Fibroblast of lung (primary cell): ENCODE results near the gene RANBP3. TPM values are rescaled to one million over a fixed set of nuclear protein-coding genes. Genes with fewer than 3 reads are reported as not detected.

ENCODE experiments used
- DNase-seq, 2 donors: peaks; one replicate each; pipeline versions ENCODE4 v3.0.0 to v3.0.0-alpha.2; 2010; ENCODE audit warnings: low read depth in 2 of 2
- H2AFZ ChIP-seq: 2 replicates; pipeline ENCODE4 v1.5.1; 2012; ENCODE audit warnings: low read length, control low read depth, inconsistent platforms
- H3K27ac ChIP-seq: 2 replicates; pipeline ENCODE4 v1.5.1; 2011; ENCODE audit warnings: low read length, control low read depth; ENCODE audit not compliant: insufficient read depth
- H3K27me3 ChIP-seq: 2 replicates; pipeline ENCODE4 v1.5.1; 2011; ENCODE audit warnings: mild to moderate bottlenecking, low read length; ENCODE audit not compliant: control insufficient read depth, insufficient read depth
- H3K36me3 ChIP-seq: 2 replicates; pipeline ENCODE4 v1.5.1; 2011; ENCODE audit warnings: low read length; ENCODE audit not compliant: control insufficient read depth, insufficient read depth
- H3K4me1 ChIP-seq: 2 replicates; pipeline ENCODE4 v1.5.1; 2011; ENCODE audit warnings: low read length; ENCODE audit not compliant: control insufficient read depth, insufficient read depth; ENCODE audit errors: extremely low read depth
- H3K4me2 ChIP-seq: 2 replicates; pipeline ENCODE4 v1.5.1; 2011; ENCODE audit warnings: low read length, control low read depth; ENCODE audit not compliant: insufficient read depth; ENCODE audit errors: extremely low read depth
- H3K4me3 ChIP-seq, 4 experiments: fragments of 200-600 bp in 1 of 4; sonication (generic) in 1 of 4; replicated peaks in 1 of 4; 2 replicates each; pipeline ENCODE4 v1.5.1; 2011 to 2016; ENCODE audit warnings: low read length in 4 of 4, low read depth in 3 of 4, mild to moderate bottlenecking in 3 of 4, control low read depth in 2 of 4, inconsistent platforms in 1 of 4, mixed read lengths in 1 of 4; ENCODE audit not compliant: insufficient read depth in 1 of 4; ENCODE audit errors: control extremely low read depth in 1 of 4
- H3K79me2 ChIP-seq: 2 replicates; pipeline ENCODE4 v1.5.1; 2012; ENCODE audit warnings: mild to moderate bottlenecking, low read length, inconsistent platforms; ENCODE audit not compliant: control insufficient read depth, insufficient read depth
- H3K9ac ChIP-seq: 2 replicates; pipeline ENCODE4 v1.5.1; 2011; ENCODE audit warnings: mild to moderate bottlenecking, low read length, control low read depth; ENCODE audit not compliant: insufficient read depth
- H3K9me3 ChIP-seq: 2 replicates; pipeline ENCODE4 v1.5.1; 2012; ENCODE audit warnings: low read depth, low read length; ENCODE audit not compliant: control insufficient read depth, insufficient read depth
- H4K20me1 ChIP-seq: 2 replicates; pipeline ENCODE4 v1.5.1; 2011; ENCODE audit warnings: low read length; ENCODE audit not compliant: control insufficient read depth, insufficient read depth; ENCODE audit errors: extremely low read depth
- EZH2 ChIP-seq: IDR thresholded peaks from 2 replicates; pipeline ENCODE4 v1.5.1; 2012; ENCODE audit warnings: low read length, control low read depth, mild to moderate bottlenecking; ENCODE audit errors: missing control alignments
- polyA plus RNA-seq, 2 donors: library from polyadenylated mRNA; depleted of rRNA in 1 of 2; stranded (reverse) in 1 of 2; unstranded in 1 of 2; fragments of >200 nt; gene quantifications; 2 replicates each; pipeline ENCODE4 v1.2.1, GENCODE V29; 2011 to 2012; ENCODE audit warnings: missing spikeins in 1 of 2
- total RNA-seq: library from RNA; depleted of rRNA; stranded (reverse); fragments of >200 nt; gene quantifications from 2 replicates; pipeline ENCODE4 v1.2.1, GENCODE V29; 2014
- TF ChIP-seq, protein P1 (sequence below), 2 donors: IDR thresholded peaks in 1 of 2; conservative IDR thresholded peaks in 1 of 2; 1 replicate in 1 of 2; 2 replicates in 1 of 2; pipeline ENCODE4 v1.5.1; 2011 to 2012; ENCODE audit warnings: low read length in 2 of 2, control low read depth in 1 of 2, inconsistent platforms in 1 of 2, low read depth in 1 of 2, mild to moderate bottlenecking in 1 of 2

Gene RANBP3
- total and polyA plus RNA-seq, 2 donors (not counting 1 experiment from before 2014, with no cell fraction given): 39.8 to 59.4 TPM

DNA sequence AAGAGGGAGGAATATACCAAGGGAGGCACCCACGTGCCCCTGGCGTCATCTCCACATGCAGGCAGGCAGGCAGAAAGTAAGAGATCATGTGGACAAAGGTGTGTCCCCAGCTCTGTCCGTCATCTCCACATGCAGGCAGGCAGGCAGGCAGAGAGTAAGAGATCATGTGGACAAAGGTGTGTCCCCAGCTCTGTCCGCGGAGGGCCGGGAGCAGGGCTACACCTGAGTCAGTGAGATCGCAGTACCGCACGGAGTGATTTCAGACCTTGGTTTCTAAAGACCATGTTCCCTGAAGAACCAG, 41.7 kb downstream of the RANBP3 start:
- H2AFZ ChIP-seq: no peak overlapping the region
- H4K20me1 ChIP-seq: no peaks in the 10 kb centered on the region
- H3K27ac ChIP-seq: peak overlapping the region; percentile 82
- no peaks in the 10 kb centered on the region for H3K9me3 ChIP-seq
- no peaks in the 10 kb centered on the region for H3K27me3 ChIP-seq
- no peak overlapping the region for H3K4me3 ChIP-seq
- no peak for TF ChIP-seq EZH2
- TF ChIP-seq, protein P1, sequence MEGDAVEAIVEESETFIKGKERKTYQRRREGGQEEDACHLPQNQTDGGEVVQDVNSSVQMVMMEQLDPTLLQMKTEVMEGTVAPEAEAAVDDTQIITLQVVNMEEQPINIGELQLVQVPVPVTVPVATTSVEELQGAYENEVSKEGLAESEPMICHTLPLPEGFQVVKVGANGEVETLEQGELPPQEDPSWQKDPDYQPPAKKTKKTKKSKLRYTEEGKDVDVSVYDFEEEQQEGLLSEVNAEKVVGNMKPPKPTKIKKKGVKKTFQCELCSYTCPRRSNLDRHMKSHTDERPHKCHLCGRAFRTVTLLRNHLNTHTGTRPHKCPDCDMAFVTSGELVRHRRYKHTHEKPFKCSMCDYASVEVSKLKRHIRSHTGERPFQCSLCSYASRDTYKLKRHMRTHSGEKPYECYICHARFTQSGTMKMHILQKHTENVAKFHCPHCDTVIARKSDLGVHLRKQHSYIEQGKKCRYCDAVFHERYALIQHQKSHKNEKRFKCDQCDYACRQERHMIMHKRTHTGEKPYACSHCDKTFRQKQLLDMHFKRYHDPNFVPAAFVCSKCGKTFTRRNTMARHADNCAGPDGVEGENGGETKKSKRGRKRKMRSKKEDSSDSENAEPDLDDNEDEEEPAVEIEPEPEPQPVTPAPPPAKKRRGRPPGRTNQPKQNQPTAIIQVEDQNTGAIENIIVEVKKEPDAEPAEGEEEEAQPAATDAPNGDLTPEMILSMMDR (conservative IDR thresholded peaks at IDR 0.05 in 1 of 2, IDR thresholded peaks at IDR 0.05 in 1 of 2; ENCODE audit: low read depth in 1 of 2, low read length in 2 of 2): no peak
- peaks cover 28% of the 10 kb centered on the region for H3K4me1 ChIP-seq
- H3K9ac ChIP-seq: no peak overlapping the region
- H3K79me2 ChIP-seq: peaks cover 14% of the 10 kb centered on the region
- DNase-seq: no peak
- peaks cover 11% of the 10 kb centered on the region for H3K36me3 ChIP-seq
- H3K4me2 ChIP-seq: no peak overlapping the region

DNA sequence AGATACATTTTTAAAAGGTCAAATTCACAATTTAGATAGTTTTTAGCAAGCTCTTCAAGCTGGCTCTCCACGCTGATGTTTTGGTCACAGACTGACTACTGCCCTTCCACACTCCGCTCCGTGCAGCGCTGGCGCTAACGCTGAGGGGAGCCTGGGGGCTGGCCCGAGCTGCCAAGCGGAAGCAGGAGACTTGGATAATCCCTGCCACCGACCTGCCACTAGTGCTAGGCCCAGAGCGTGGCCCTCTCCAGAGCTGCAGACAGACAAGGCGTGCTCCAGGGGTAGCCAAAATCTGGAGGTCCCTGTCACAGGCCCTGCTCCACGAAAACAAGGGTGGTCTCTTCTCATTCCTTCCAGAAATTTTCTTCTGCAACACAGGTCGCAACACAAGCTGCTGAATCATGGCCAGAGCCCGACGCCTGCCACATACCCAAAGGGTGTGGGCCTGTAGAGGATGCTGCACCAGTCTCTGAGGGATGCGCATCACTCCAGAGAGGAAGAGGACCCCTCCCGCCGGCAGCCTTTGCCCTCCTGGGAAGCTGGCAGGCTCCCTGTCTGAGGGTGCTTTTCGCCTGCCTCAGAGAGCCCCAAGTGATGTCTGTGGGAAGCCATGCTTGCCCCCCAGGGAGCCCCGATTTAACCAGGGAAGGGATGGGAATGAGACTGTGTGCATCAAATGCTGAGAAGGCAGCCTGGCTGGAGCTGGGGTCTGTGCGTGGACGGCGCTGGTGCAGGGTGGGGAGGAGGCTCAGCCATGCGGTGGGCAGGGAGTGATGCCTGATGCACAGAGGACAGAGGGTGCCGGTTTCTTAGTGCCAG, 42.3 kb downstream of the RANBP3 start:
- H3K4me3 ChIP-seq: peak overlapping the region in 2 of 4 experiments; percentile 11 to 25
- H4K20me1 ChIP-seq: no peaks in the 10 kb centered on the region
- no peaks in the 10 kb centered on the region for H3K9me3 ChIP-seq
- peak overlapping the region; percentile 18 for H3K4me2 ChIP-seq
- H3K9ac ChIP-seq: no peak overlapping the region
- H3K27ac ChIP-seq: peak overlapping the region; percentile 82
- no peaks in the 10 kb centered on the region for H3K27me3 ChIP-seq
- peaks cover 28% of the 10 kb centered on the region for H3K4me1 ChIP-seq
- H3K79me2 ChIP-seq: peaks cover 14% of the 10 kb centered on the region
- DNase-seq: no peak
- TF ChIP-seq, protein P1 (conservative IDR thresholded peaks at IDR 0.05 in 1 of 2, IDR thresholded peaks at IDR 0.05 in 1 of 2; ENCODE audit: low read depth in 1 of 2, low read length in 2 of 2): no peak
- no peak for TF ChIP-seq EZH2
- H2AFZ ChIP-seq: no peak overlapping the region
- peaks cover 11% of the 10 kb centered on the region for H3K36me3 ChIP-seq

DNA sequence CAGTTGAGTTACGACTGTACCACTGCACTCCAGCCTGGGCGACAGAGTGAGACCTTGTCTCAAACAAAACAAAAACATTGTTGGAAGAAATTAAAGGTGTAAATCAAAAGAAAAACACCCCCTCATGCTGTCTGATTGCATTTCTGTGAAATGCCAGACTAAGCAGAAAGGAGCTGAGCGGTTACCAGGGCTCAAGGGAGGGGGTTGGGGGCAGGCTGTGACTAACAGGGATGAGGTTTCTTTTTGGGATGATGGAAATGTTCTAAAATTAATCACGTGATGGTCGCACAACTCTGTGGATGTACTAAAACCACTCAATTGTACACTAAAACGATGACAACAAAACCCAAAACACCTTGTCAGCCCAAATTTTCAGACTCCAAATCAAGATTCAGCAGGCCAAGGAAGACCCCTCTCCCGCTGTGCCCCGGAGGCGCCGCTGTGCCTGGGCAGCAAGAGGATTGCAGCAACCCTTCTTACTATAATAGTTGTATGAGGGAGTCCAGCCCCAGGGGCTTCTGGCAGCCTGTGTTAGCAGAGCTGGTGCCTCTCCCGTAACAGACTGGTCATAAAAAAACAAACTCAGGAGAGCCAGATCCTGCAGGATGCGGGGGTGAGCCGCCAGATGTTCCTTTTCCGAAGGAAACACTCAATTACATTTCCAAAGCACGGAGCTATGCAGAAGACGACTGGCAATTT, 43.0 kb downstream of the RANBP3 start:
- Histone ChIP-seq H3K36me3 (peaks cover 13% of the 10 kb centered on the region), H3K9ac (no peak overlapping the region), H4K20me1 (no peaks in the 10 kb centered on the region), H2AFZ (no peak overlapping the region), H3K9me3 (no peaks in the 10 kb centered on the region), H3K27ac (peak overlapping the region; percentile 82), H3K4me1 (peaks cover 28% of the 10 kb centered on the region), H3K27me3 (no peaks in the 10 kb centered on the region), H3K79me2 (peaks cover 14% of the 10 kb centered on the region), H3K4me3 (peak overlapping the region in 2 of 4 experiments; percentile 13 to 25), H3K4me2 (peak overlapping the region; percentile 79)
- TF ChIP-seq, protein P1 (conservative IDR thresholded peaks at IDR 0.05 in 1 of 2, IDR thresholded peaks at IDR 0.05 in 1 of 2; ENCODE audit: low read depth in 1 of 2, low read length in 2 of 2): peak in 1 of 2 donors; percentile 1
- no peak for TF ChIP-seq EZH2
- DNase-seq: peak; percentile 47 to 86
